Gastroesophageal sphincter (tissue), 4 donors: ENCODE measurements around the gene CEP72. TPM values are rescaled to one million over a fixed set of nuclear protein-coding genes. Genes with fewer than 3 reads are reported as not detected.
"Not testable (repeated sequence)": the region's sequence is repeated elsewhere in the genome, so short reads cannot be mapped to it uniquely, and the experiment has no call there.

Experiments used
- ATAC-seq: fragments of 150-250 bp; one replicate; pipeline ENCODE4 v1.9.1; 2016; ENCODE audit warnings: mild to moderate bottlenecking, moderate library complexity
- H3K27ac ChIP-seq, 4 donors: fragments of 200-600 bp; sonication (generic) in 3 of 4; 1 replicate in 3 of 4; 2 replicates in 1 of 4; pipeline ENCODE4 v1.5.1; 2016 to 2019
- H3K27me3 ChIP-seq: fragments of 200-600 bp; sonication (generic); one replicate; pipeline ENCODE4 v1.5.1; 2019
- H3K36me3 ChIP-seq, 2 donors: fragments of 200-600 bp; sonication (generic); one replicate each; pipeline ENCODE4 v1.5.1; 2019; ENCODE audit warnings: control low read depth in 1 of 2
- H3K4me1 ChIP-seq, 3 donors: fragments of 200-600 bp; sonication (generic); 1 replicate in 2 of 3; 2 replicates in 1 of 3; pipeline ENCODE4 v1.5.1; 2016 to 2019; ENCODE audit warnings: control low read depth in 2 of 3
- H3K4me3 ChIP-seq, 2 donors: fragments of 200-600 bp; sonication (generic); one replicate each; pipeline ENCODE4 v1.5.1; 2019; ENCODE audit warnings: mild to moderate bottlenecking in 1 of 2, moderate library complexity in 1 of 2
- H3K9me3 ChIP-seq, 3 donors: fragments of 200-600 bp; sonication (generic); one replicate each; pipeline ENCODE4 v1.5.1; 2017 to 2019; ENCODE audit warnings: control low read depth in 2 of 3
- CTCF ChIP-seq, 4 experiments: fragments of 200-600 bp in 2 of 4; fragments of 450-650 bp in 2 of 4; sonication (generic) in 1 of 4; IDR thresholded peaks; one replicate each; pipeline ENCODE4 v1.5.1; 2017 to 2019; ENCODE audit warnings: antibody characterized with exemption in 4 of 4, mild to moderate bottlenecking in 2 of 4, moderate library complexity in 2 of 4
- EP300 ChIP-seq: sonication (generic); formaldehyde crosslinking; IDR thresholded peaks from one replicate; pipeline ENCODE4 v1.6.1; 2017; ENCODE audit warnings: antibody characterized with exemption, mild to moderate bottlenecking
- POLR2A ChIP-seq, 2 donors: fragments of 450-650 bp; IDR thresholded peaks; one replicate each; pipeline ENCODE4 v1.6.1; 2017; ENCODE audit warnings: antibody characterized with exemption in 2 of 2, mild to moderate bottlenecking in 2 of 2, moderate library complexity in 1 of 2
- POLR2AphosphoS5 ChIP-seq: sonication (generic); formaldehyde crosslinking; IDR thresholded peaks from one replicate; pipeline ENCODE4 v1.6.1; 2017; ENCODE audit warnings: antibody characterized with exemption
- whole genome bisulfite sequencing, 2 donors: methylation state at CpG; one replicate each; pipeline ENCODE4 v1.1.5; 2018; ENCODE audit warnings: low coverage in 1 of 2; 5-methylcytosine and 5-hydroxymethylcytosine counted together
- total RNA-seq, 4 donors: library from RNA; depleted of rRNA; stranded (reverse); fragments of >200 nt; gene quantifications; one replicate each; pipeline ENCODE4 v1.1.0, GENCODE V29; 2016

Gene CEP72
- total RNA-seq, 4 donors from 2014 or later: 2.1 to 8.7 (median 3.8) TPM

- Histone ChIP-seq H3K27me3 (peaks cover 85% of the 10 kb centered on the region), H3K4me1 (no peaks in the 10 kb centered on the region), H3K27ac (no peak overlapping the region), H3K9me3 (no peaks in the 10 kb centered on the region), H3K4me3 (no peak overlapping the region), H3K36me3 (no peaks in the 10 kb centered on the region)
- no peak for ATAC-seq
- WGBS, 2 donors: 80 to 81% methylated on average over 2 to 5 of the region's 12 CpGs
- TF ChIP-seq POLR2AphosphoS5: no peak
- no peak for TF ChIP-seq EP300
- no peak for TF ChIP-seq POLR2A (IDR thresholded peaks at IDR 0.05)
- no peak for TF ChIP-seq CTCF (IDR thresholded peaks at IDR 0.05)
Observed at GRCh38 chr5:604391-604831, 7.7 kb upstream of the CEP72 start.

- not testable (repeated sequence) for H3K9me3 ChIP-seq, H3K36me3 ChIP-seq, H3K4me3 ChIP-seq, H3K4me1 ChIP-seq, ATAC-seq, H3K27ac ChIP-seq
- no CpG with 5 or more reads among the region's 6 CpGs for WGBS, 2 donors
- H3K27me3 ChIP-seq: peaks cover 79% of the 10 kb centered on the region
Observed at GRCh38 chr5:605090-605489, 7.0 kb upstream of the CEP72 start.

- no peak for TF ChIP-seq CTCF (IDR thresholded peaks at IDR 0.05)
- no peak for TF ChIP-seq POLR2AphosphoS5
- TF ChIP-seq POLR2A (IDR thresholded peaks at IDR 0.05): no peak
- TF ChIP-seq EP300: no peak
- ATAC-seq: no peak
- Histone ChIP-seq H3K27me3 (peaks cover 74% of the 10 kb centered on the region), H3K4me1 (peaks cover 0 to under 1% (median 0%) of the 10 kb centered on the region in 3 donors), H3K27ac (no peak overlapping the region), H3K9me3 (no peaks in the 10 kb centered on the region), H3K36me3 (no peaks in the 10 kb centered on the region), H3K4me3 (no peak overlapping the region)
- WGBS, 2 donors: 60 to 86% methylated on average over 1 to 5 of the region's 8 CpGs
Observed at GRCh38 chr5:606061-606460, 6.1 kb upstream of the CEP72 start.

DNA sequence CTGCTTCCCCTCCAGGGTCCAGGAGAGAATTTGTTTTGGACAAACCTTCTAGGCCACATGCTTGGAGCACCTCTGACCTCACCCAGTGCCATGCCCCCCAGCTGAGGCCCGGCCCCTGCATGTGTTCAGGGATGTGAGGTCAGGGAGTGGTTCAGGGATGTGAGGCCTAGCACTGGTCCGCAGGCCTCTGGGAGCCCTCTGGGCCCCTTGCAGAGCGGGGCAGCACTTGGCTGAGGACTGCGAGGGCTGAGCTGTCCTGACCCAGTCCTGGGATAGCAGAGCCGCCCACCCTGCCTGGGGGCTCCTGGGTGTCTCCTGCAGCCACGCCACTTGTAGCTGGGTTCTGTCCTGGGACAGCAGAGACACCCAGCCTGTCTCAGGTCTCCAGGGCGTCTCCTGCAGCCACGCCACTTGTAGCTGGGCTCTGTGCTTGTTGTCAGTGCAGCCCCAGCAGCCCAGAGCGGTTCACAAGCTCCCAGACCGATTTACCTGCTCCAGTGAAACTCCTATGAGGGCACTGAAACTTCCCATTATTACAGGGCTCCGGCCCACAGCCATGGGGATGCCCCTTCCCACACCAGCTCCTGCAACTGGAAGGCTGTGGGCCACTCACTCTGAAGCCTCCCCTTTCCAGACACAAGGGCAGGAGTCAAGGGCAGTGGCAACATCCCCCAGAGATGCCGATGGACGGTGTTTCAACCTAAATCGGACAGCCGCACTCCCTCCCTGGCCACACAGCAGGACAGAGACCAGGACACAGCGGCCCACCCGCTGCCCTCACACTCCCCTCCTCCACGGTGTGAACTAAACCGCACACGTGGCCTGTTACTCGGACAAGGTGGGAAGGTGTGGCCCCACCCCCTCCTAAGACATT is 5.4 kb upstream of the CEP72 start:
- H3K4me3 ChIP-seq: no peak overlapping the region
- H3K27ac ChIP-seq: no peak overlapping the region
- TF ChIP-seq EP300 (no peak), POLR2AphosphoS5 (no peak), CTCF (IDR thresholded peaks at IDR 0.05) (no peak), POLR2A (IDR thresholded peaks at IDR 0.05) (no peak)
- H3K27me3 ChIP-seq: peaks cover 66% of the 10 kb centered on the region
- 47 to 80% methylated on average over 1 to 2 of the region's 21 CpGs for WGBS, 2 donors
- H3K9me3 ChIP-seq: no peaks in the 10 kb centered on the region
- peaks cover 0 to 7% (median 4%) of the 10 kb centered on the region in 3 donors for H3K4me1 ChIP-seq
- ATAC-seq: no peak
- no peaks in the 10 kb centered on the region for H3K36me3 ChIP-seq

GRCh38 chr5:607541-608428 is 4.4 kb upstream of the CEP72 start:
- ATAC-seq: no peak
- Histone ChIP-seq H3K4me3 (no peak overlapping the region), H3K27me3 (peaks cover 57% of the 10 kb centered on the region), H3K27ac (no peak overlapping the region), H3K4me1 (peaks cover 0 to 13% (median 4%) of the 10 kb centered on the region in 3 donors), H3K36me3 (no peaks in the 10 kb centered on the region), H3K9me3 (no peaks in the 10 kb centered on the region)
- TF ChIP-seq POLR2A (IDR thresholded peaks at IDR 0.05) (no peak), POLR2AphosphoS5 (no peak), CTCF (IDR thresholded peaks at IDR 0.05) (no peak), EP300 (no peak)
- WGBS, 2 donors: 0 to 68% methylated on average over 1 to 4 of the region's 37 CpGs
